ENCODE measurements around the gene OSBPL9.
"Not testable (repeated sequence)": the region's sequence is repeated elsewhere in the genome, so short reads cannot be mapped to it uniquely, and the experiment has no call there.

The OSBPL9 gene

GRCh38 chr1:51789342-51789741 lies 172.4 kb downstream of the OSBPL9 start:
- DNase-seq (ENCODE audit: low read depth) = no peak

- DNase-seq (ENCODE audit: low read depth) = no peak
Observed at GRCh38 chr1:51790385-51790784, 173.5 kb downstream of the OSBPL9 start.

GRCh38 chr1:51791888-51792287 lies 175.0 kb downstream of the OSBPL9 start:
- no peak for DNase-seq (ENCODE audit: low read depth)

DNA sequence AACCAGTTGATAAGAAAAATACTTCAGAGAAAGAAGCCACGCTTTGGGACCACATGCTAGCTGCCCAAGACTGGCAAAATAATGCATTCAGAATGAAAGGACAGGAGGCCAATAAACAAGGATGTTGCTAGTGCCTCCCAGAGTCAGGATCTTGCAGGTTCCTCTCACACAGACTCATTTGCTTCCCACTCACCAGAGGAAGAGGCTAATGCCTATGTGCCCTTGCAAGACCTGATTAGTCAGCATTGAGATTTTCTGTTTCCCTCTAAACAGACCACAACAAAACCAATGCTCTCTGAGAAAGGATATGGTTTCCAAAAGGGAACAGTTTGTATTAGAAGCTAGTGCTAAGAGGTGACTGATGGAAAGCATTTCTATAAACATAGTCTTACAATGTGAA lies 176.0 kb downstream of the OSBPL9 start:
- DNase-seq (ENCODE audit: low read depth) = no peak

- DNase-seq (ENCODE audit: low read depth) = no peak
Observed at GRCh38 chr1:51794260-51794659, 177.4 kb downstream of the OSBPL9 start.

GRCh38 chr1:51794868-51795267 lies 178.0 kb downstream of the OSBPL9 start:
- DNase-seq (ENCODE audit: low read depth) = no peak

DNA sequence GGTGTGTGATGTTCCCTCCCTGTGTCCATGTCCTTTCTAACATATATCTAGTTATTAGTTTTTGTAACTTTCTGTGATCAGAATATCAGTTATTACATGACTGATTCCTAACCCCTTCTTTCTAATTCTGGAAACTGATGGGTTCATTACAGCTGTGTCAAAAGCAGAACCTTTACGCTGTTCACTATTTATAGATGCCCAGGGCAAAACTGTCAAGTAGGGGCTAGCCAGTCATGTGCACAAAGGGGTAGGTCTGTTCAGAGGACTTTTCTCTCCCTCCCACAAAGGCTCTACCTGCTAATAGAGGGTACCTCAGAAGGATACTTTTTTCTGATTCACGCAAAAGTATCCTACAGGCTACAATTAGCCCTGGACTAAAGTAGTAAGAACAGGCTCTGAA lies 182.5 kb downstream of the OSBPL9 start:
- DNase-seq (ENCODE audit: low read depth) = no peak

- no peak for DNase-seq (ENCODE audit: low read depth)
Observed at GRCh38 chr1:51814513-51814912, 197.6 kb downstream of the OSBPL9 start.

DNA sequence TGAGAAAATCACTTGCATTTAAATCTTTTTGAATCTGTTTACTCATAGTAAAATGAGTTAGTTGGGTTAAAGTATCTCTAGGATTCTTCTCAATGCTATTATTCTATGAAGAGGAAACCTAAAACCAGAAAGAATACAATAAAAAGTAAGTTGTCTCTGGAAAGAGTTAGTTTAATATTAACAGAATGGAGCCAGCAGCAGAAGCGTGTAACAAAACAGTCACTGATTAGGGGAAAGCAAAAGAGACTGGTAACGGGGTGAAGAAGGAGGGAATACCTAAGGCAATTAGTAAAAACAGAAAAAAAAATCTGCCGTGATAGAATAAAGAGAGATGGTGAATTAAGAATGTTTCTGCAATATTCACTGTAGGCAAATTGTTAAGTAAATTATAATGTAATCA lies 201.6 kb downstream of the OSBPL9 start:
- DNase-seq (ENCODE audit: low read depth) = no peak

- not testable (repeated sequence) for DNase-seq (ENCODE audit: low read depth)
Observed at GRCh38 chr1:51819021-51819420, 202.1 kb downstream of the OSBPL9 start.

GRCh38 chr1:51819810-51820209 lies 202.9 kb downstream of the OSBPL9 start:
- DNase-seq (ENCODE audit: low read depth) = no peak

DNA sequence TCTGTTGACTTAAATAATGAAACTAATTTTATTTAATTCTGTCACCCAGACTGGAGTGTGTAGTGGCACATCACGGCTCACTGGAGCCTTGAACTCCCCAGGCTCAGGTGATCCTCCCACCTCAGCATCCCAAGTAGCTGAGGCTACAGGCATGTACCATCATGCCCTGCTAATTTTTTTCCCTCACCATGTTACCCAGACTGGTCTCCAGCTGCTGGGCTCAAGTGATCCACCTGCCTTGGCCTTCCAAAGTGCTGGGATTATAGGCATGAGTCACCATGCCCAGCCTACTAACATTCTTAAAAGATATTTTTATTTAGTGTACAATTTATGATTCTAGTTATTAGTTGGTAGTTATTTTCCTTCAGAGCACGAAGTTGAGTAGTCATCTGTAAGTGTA lies 212.2 kb downstream of the OSBPL9 start:
- DNase-seq (ENCODE audit: low read depth) = no peak

- DNase-seq (ENCODE audit: low read depth) = no peak
Observed at GRCh38 chr1:51833700-51834099, 216.8 kb downstream of the OSBPL9 start.

DNA sequence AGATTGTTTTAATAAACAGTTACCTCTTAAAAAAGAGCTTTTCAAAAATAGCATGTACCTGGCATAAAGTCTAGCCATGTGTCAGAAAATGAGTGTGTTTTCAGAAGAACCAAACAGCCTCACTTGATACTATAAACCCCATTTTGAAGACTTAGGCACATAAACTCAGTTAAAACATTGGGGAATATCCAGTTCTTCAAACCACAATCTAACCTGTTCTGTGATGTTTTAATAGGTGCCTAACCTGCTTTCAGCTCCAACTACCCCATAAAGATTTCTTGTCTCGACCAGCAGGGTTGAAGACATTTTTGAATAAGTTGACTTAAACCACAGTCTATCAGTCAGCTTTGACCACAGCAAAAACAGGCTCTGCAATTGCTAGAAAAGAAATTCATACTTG lies 220.4 kb downstream of the OSBPL9 start:
- DNase-seq (ENCODE audit: low read depth) = no peak
